ENCODE data around the gene LDLRAD4. TPM values are rescaled to one million over a fixed set of nuclear protein-coding genes. Genes with fewer than 3 reads are reported as not detected.

The LDLRAD4 gene
- total RNA-seq, 1 donor from 2014 or later = 24.7 TPM

GRCh38 chr18:13302040-13302439 lies 83.5 kb downstream of the LDLRAD4 start:
- intact Hi-C loops (cut with micrococcal nuclease) = no loop called here

- intact Hi-C loops (cut with micrococcal nuclease) = no loop called here
These were observed 84.1 kb downstream of the LDLRAD4 start for GRCh38 chr18:13302457-13303225.

GRCh38 chr18:13303756-13304364 lies 85.3 kb downstream of the LDLRAD4 start:
- intact Hi-C loops (cut with micrococcal nuclease) = no loop called here

- intact Hi-C loops (cut with micrococcal nuclease) = no loop called here
These were observed 86.7 kb downstream of the LDLRAD4 start for GRCh38 chr18:13305301-13305700.

- intact Hi-C loops (cut with micrococcal nuclease) = no loop called here
These were observed 88.0 kb downstream of the LDLRAD4 start for GRCh38 chr18:13306583-13306982.

- intact Hi-C loops (cut with micrococcal nuclease) = no loop called here
These were observed 89.8 kb downstream of the LDLRAD4 start for GRCh38 chr18:13308369-13308768.

- intact Hi-C loops (cut with micrococcal nuclease) = no loop called here
These were observed 90.6 kb downstream of the LDLRAD4 start for GRCh38 chr18:13309031-13309747.

GRCh38 chr18:13309748-13310670 lies 91.4 kb downstream of the LDLRAD4 start:
- intact Hi-C loops (cut with micrococcal nuclease) = no loop called here

GRCh38 chr18:13311193-13311592 lies 92.6 kb downstream of the LDLRAD4 start:
- intact Hi-C loops (cut with micrococcal nuclease) = no loop called here

GRCh38 chr18:13312515-13312914 lies 94.0 kb downstream of the LDLRAD4 start:
- intact Hi-C loops (cut with micrococcal nuclease) = no loop called here

- intact Hi-C loops (cut with micrococcal nuclease) = no loop called here
These were observed 94.6 kb downstream of the LDLRAD4 start for GRCh38 chr18:13313006-13313686.

- intact Hi-C loops (cut with micrococcal nuclease) = no loop called here
These were observed 96.4 kb downstream of the LDLRAD4 start for GRCh38 chr18:13315000-13315399.

GRCh38 chr18:13316063-13316462 lies 97.5 kb downstream of the LDLRAD4 start:
- intact Hi-C loops (cut with micrococcal nuclease) = no loop called here

- intact Hi-C loops (cut with micrococcal nuclease) = no loop called here
These were observed 99.2 kb downstream of the LDLRAD4 start for GRCh38 chr18:13317801-13318200.

GRCh38 chr18:13318731-13319501 lies 100.4 kb downstream of the LDLRAD4 start:
- intact Hi-C loops (cut with micrococcal nuclease) = no loop called here

- intact Hi-C loops (cut with micrococcal nuclease) = no loop called here
These were observed 101.1 kb downstream of the LDLRAD4 start for GRCh38 chr18:13319629-13320028.

- intact Hi-C loops (cut with micrococcal nuclease) = no loop called here
These were observed 101.5 kb downstream of the LDLRAD4 start for GRCh38 chr18:13320096-13320495.

- intact Hi-C loops (cut with micrococcal nuclease) = no loop called here
These were observed 102.4 kb downstream of the LDLRAD4 start for GRCh38 chr18:13320891-13321425.

GRCh38 chr18:13321923-13322322 lies 103.4 kb downstream of the LDLRAD4 start:
- intact Hi-C loops (cut with micrococcal nuclease) = no loop called here

GRCh38 chr18:13323186-13323585 lies 104.6 kb downstream of the LDLRAD4 start:
- intact Hi-C loops (cut with micrococcal nuclease) = no loop called here
